Fibroblast of lung (primary cell): Measurements from ENCODE around the gene ROR2. TPM values are rescaled to one million over a fixed set of nuclear protein-coding genes. Genes with fewer than 3 reads are reported as not detected.

Source experiments
- DNase-seq, 2 donors: peaks; one replicate each; pipeline versions ENCODE4 v3.0.0 to v3.0.0-alpha.2; 2010; ENCODE audit warnings: low read depth in 2 of 2
- H2AFZ ChIP-seq: 2 replicates; pipeline ENCODE4 v1.5.1; 2012; ENCODE audit warnings: low read length, control low read depth, inconsistent platforms
- H3K27ac ChIP-seq: 2 replicates; pipeline ENCODE4 v1.5.1; 2011; ENCODE audit warnings: low read length, control low read depth; ENCODE audit not compliant: insufficient read depth
- H3K27me3 ChIP-seq: 2 replicates; pipeline ENCODE4 v1.5.1; 2011; ENCODE audit warnings: mild to moderate bottlenecking, low read length; ENCODE audit not compliant: control insufficient read depth, insufficient read depth
- H3K36me3 ChIP-seq: 2 replicates; pipeline ENCODE4 v1.5.1; 2011; ENCODE audit warnings: low read length; ENCODE audit not compliant: control insufficient read depth, insufficient read depth
- H3K4me1 ChIP-seq: 2 replicates; pipeline ENCODE4 v1.5.1; 2011; ENCODE audit warnings: low read length; ENCODE audit not compliant: control insufficient read depth, insufficient read depth; ENCODE audit errors: extremely low read depth
- H3K4me2 ChIP-seq: 2 replicates; pipeline ENCODE4 v1.5.1; 2011; ENCODE audit warnings: low read length, control low read depth; ENCODE audit not compliant: insufficient read depth; ENCODE audit errors: extremely low read depth
- H3K4me3 ChIP-seq, 4 experiments: fragments of 200-600 bp in 1 of 4; sonication (generic) in 1 of 4; replicated peaks in 1 of 4; 2 replicates each; pipeline ENCODE4 v1.5.1; 2011 to 2016; ENCODE audit warnings: low read length in 4 of 4, low read depth in 3 of 4, mild to moderate bottlenecking in 3 of 4, control low read depth in 2 of 4, inconsistent platforms in 1 of 4, mixed read lengths in 1 of 4; ENCODE audit not compliant: insufficient read depth in 1 of 4; ENCODE audit errors: control extremely low read depth in 1 of 4
- H3K79me2 ChIP-seq: 2 replicates; pipeline ENCODE4 v1.5.1; 2012; ENCODE audit warnings: mild to moderate bottlenecking, low read length, inconsistent platforms; ENCODE audit not compliant: control insufficient read depth, insufficient read depth
- H3K9ac ChIP-seq: 2 replicates; pipeline ENCODE4 v1.5.1; 2011; ENCODE audit warnings: mild to moderate bottlenecking, low read length, control low read depth; ENCODE audit not compliant: insufficient read depth
- H3K9me3 ChIP-seq: 2 replicates; pipeline ENCODE4 v1.5.1; 2012; ENCODE audit warnings: low read depth, low read length; ENCODE audit not compliant: control insufficient read depth, insufficient read depth
- H4K20me1 ChIP-seq: 2 replicates; pipeline ENCODE4 v1.5.1; 2011; ENCODE audit warnings: low read length; ENCODE audit not compliant: control insufficient read depth, insufficient read depth; ENCODE audit errors: extremely low read depth
- CTCF ChIP-seq, 2 donors: IDR thresholded peaks in 1 of 2; conservative IDR thresholded peaks in 1 of 2; 1 replicate in 1 of 2; 2 replicates in 1 of 2; pipeline ENCODE4 v1.5.1; 2011 to 2012; ENCODE audit warnings: low read length in 2 of 2, control low read depth in 1 of 2, inconsistent platforms in 1 of 2, low read depth in 1 of 2, mild to moderate bottlenecking in 1 of 2
- EZH2 ChIP-seq: IDR thresholded peaks from 2 replicates; pipeline ENCODE4 v1.5.1; 2012; ENCODE audit warnings: low read length, control low read depth, mild to moderate bottlenecking; ENCODE audit errors: missing control alignments
- polyA plus RNA-seq, 2 donors: library from polyadenylated mRNA; depleted of rRNA in 1 of 2; stranded (reverse) in 1 of 2; unstranded in 1 of 2; fragments of >200 nt; gene quantifications; 2 replicates each; pipeline ENCODE4 v1.2.1, GENCODE V29; 2011 to 2012; ENCODE audit warnings: missing spikeins in 1 of 2
- total RNA-seq: library from RNA; depleted of rRNA; stranded (reverse); fragments of >200 nt; gene quantifications from 2 replicates; pipeline ENCODE4 v1.2.1, GENCODE V29; 2014

ROR2 gene
- total and polyA plus RNA-seq, 2 donors (not counting 1 experiment from before 2014, with no cell fraction given), result 2.3 to 27.9 TPM

GRCh38 chr9:91948101-91948596 is 1.9 kb downstream of the ROR2 start:
- no peak overlapping the region for H3K9ac ChIP-seq

GRCh38 chr9:91946653-91947488 is 3.2 kb downstream of the ROR2 start:
- H3K79me2 ChIP-seq, result peaks cover 2% of the 10 kb centered on the region
- H3K4me1 ChIP-seq, result peaks cover 3% of the 10 kb centered on the region
- H2AFZ ChIP-seq, result no peak overlapping the region
- peak in 1 of 2 donors; percentile 47 for DNase-seq
- no peak overlapping the region for H3K27ac ChIP-seq
- H3K27me3 ChIP-seq, result no peaks in the 10 kb centered on the region
- no peak overlapping the region for H3K9ac ChIP-seq
- peak overlapping the region in 1 of 4 experiments; percentile 86 for H3K4me3 ChIP-seq
- H4K20me1 ChIP-seq, result no peaks in the 10 kb centered on the region
- no peak for TF ChIP-seq EZH2
- TF ChIP-seq CTCF (conservative IDR thresholded peaks at IDR 0.05 in 1 of 2, IDR thresholded peaks at IDR 0.05 in 1 of 2; ENCODE audit: low read depth in 1 of 2, low read length in 2 of 2), result no peak
- no peak overlapping the region for H3K4me2 ChIP-seq
- no peaks in the 10 kb centered on the region for H3K36me3 ChIP-seq
- H3K9me3 ChIP-seq, result no peaks in the 10 kb centered on the region

More at GRCh38 chr9:91948101-91948596, 1.9 kb downstream of the ROR2 start:
- Histone ChIP-seq H4K20me1 (no peaks in the 10 kb centered on the region), H3K9me3 (no peaks in the 10 kb centered on the region), H3K27ac (no peak overlapping the region), H3K79me2 (peaks cover 2% of the 10 kb centered on the region), H2AFZ (no peak overlapping the region), H3K36me3 (no peaks in the 10 kb centered on the region), H3K4me2 (peak overlapping the region; percentile 88), H3K27me3 (no peaks in the 10 kb centered on the region), H3K4me3 (peak overlapping the region; percentile 63 to 86 (median 70)), H3K4me1 (peaks cover 3% of the 10 kb centered on the region)
- TF ChIP-seq EZH2 (no peak), CTCF (conservative IDR thresholded peaks at IDR 0.05 in 1 of 2, IDR thresholded peaks at IDR 0.05 in 1 of 2; ENCODE audit: low read depth in 1 of 2, low read length in 2 of 2) (no peak)
- peak in 1 of 2 donors; percentile 70 for DNase-seq

- Histone ChIP-seq H3K4me3 (peak overlapping the region in 2 of 4 experiments; percentile 15 to 86), H3K9ac (no peak overlapping the region), H2AFZ (no peak overlapping the region), H4K20me1 (no peaks in the 10 kb centered on the region), H3K27ac (no peak overlapping the region), H3K4me1 (no peaks in the 10 kb centered on the region), H3K79me2 (peaks cover 2% of the 10 kb centered on the region), H3K27me3 (no peaks in the 10 kb centered on the region), H3K4me2 (peak overlapping the region; percentile 21), H3K36me3 (no peaks in the 10 kb centered on the region), H3K9me3 (no peaks in the 10 kb centered on the region)
- DNase-seq, result no peak
- TF ChIP-seq CTCF (conservative IDR thresholded peaks at IDR 0.05 in 1 of 2, IDR thresholded peaks at IDR 0.05 in 1 of 2; ENCODE audit: low read depth in 1 of 2, low read length in 2 of 2), result no peak
- no peak for TF ChIP-seq EZH2
Observed at GRCh38 chr9:91946196-91946595, 3.8 kb downstream of the ROR2 start.
